BLaER1 (cell line): ENCODE results near the gene FGGY.
"Not testable (repeated sequence)": the region's sequence is repeated elsewhere in the genome, so short reads cannot be mapped to it uniquely, and the experiment has no call there.

Experiments
- H3K27ac ChIP-seq: shearing (Covaris generic); formaldehyde crosslinking; 2 replicates; pipeline ENCODE4 v1.8.1; 2022
- H3K27me3 ChIP-seq: shearing (Covaris generic); formaldehyde crosslinking; 2 replicates; pipeline ENCODE4 v1.8.1; 2022
- H3K36me3 ChIP-seq: shearing (Covaris generic); formaldehyde crosslinking; 2 replicates; pipeline ENCODE4 v1.8.1; 2022
- H3K4me1 ChIP-seq: shearing (Covaris generic); formaldehyde crosslinking; 2 replicates; pipeline ENCODE4 v1.8.1; 2022
- H3K4me2 ChIP-seq: shearing (Covaris generic); formaldehyde crosslinking; 2 replicates; pipeline ENCODE4 v1.8.1; 2022
- H3K4me3 ChIP-seq: shearing (Covaris generic); formaldehyde crosslinking; 2 replicates; pipeline ENCODE4 v1.8.1; 2022
- H3K9ac ChIP-seq: shearing (Covaris generic); formaldehyde crosslinking; 2 replicates; pipeline ENCODE4 v1.8.1; 2022
- H3K9me3 ChIP-seq: shearing (Covaris generic); formaldehyde crosslinking; 2 replicates; pipeline ENCODE4 v1.8.1; 2022
- H4K20me1 ChIP-seq: shearing (Covaris generic); formaldehyde crosslinking; 2 replicates; pipeline ENCODE4 v1.8.1; 2022
- Cebpa-rat ChIP-seq: shearing (Covaris generic); IDR thresholded peaks from 2 replicates; pipeline ENCODE4 v1.8.1; 2022

Gene FGGY

DNA sequence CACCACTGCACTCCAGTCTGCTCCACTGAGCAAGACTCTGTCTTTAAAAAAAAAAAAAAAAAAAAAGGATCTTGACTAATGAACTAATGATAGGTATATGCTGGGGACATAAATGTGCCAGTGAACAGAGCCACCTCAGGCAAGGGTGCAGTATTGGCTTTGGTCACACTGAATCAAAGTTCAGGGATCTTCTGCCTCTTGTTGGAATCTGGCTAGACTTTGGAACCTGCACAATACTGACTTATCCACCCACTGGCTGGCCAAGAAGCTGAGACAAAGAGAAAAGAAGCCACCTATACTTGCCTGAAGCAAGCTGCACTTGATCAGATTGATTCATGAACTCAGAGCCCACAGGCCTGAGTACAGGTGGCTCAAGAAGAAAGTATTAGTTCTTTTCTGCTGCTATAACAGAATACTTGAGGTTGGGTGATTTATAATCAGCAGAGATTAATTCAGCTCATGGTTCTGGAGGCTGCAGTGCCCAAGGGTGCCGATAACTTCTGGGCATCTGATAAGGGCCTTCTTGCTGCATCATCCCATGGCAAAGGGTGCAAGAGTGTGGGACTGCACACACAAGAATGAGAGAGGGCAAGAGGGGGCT is 172.0 kb downstream of the FGGY start:
- TF ChIP-seq Cebpa-rat = no peak
- no peak overlapping the region for H3K4me3 ChIP-seq

DNA sequence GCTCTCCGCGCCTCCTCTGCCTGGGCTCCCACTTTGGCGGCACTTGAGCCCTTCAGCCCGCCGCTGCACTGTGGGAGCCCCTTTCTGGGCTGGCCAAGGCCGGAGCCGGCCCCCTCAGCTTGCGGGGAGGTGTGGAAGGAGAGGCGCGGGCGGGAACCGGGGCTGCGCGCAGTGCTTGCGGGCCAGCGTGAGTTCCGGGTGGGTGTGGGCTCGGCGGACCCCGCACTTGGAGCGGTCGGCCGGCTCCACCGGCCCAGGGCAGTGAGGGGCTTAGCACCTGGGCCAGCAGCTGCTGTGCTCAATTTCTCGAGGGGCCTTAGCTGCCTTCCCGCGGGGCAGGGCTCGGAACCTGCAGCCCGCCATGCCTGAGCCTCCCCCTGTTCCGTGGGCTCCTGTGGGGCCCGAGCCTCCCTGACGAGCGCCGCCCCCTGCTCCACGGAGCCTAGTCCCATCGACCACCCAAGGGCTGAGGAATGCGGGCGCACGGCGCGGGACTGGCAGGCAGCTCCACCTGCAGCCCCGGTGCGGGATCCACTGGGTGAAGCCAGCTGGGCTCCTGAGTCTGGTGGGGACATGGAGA is 175.2 kb downstream of the FGGY start:
- not testable (repeated sequence) for H3K27ac ChIP-seq, H3K4me2 ChIP-seq, H3K36me3 ChIP-seq, H3K27me3 ChIP-seq, H3K4me1 ChIP-seq, H3K4me3 ChIP-seq, H3K9ac ChIP-seq, H4K20me1 ChIP-seq
- H3K9me3 ChIP-seq = peaks cover 12% of the 10 kb centered on the region

More for the DNA sequence above, 172.0 kb downstream of the FGGY start:
- no peak overlapping the region for H3K4me2 ChIP-seq
- H3K36me3 ChIP-seq = 0 out of 2 replicates have a peak, but pooled peaks cover 6% of the 10 kb centered on the region
- H4K20me1 ChIP-seq = no peaks in the 10 kb centered on the region
- no peaks in the 10 kb centered on the region for H3K27me3 ChIP-seq
- H3K9me3 ChIP-seq = peaks cover 12% of the 10 kb centered on the region
- no peaks in the 10 kb centered on the region for H3K4me1 ChIP-seq
- H3K9ac ChIP-seq = no peak overlapping the region
- no peak overlapping the region for H3K27ac ChIP-seq

DNA sequence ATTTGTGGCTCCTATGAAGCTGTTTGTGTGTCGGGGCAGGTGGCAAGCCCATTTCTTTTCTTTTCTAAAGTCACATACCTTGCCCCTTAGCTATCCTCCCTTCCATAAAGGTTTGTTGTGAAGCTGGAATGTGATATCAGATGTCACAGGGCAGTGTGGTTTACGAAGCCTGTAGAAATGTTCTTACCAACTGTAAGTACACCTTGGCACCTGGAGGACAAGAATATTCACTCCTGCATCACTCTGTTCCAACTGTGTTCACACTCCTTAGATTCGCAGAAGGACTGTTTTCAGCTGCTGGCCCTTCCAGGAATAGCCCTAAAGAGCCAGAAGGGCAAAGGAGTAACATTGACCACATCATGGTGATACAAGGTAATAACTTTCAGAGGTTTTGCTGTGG is 176.9 kb downstream of the FGGY start:
- peaks cover 12% of the 10 kb centered on the region for H3K9me3 ChIP-seq

DNA sequence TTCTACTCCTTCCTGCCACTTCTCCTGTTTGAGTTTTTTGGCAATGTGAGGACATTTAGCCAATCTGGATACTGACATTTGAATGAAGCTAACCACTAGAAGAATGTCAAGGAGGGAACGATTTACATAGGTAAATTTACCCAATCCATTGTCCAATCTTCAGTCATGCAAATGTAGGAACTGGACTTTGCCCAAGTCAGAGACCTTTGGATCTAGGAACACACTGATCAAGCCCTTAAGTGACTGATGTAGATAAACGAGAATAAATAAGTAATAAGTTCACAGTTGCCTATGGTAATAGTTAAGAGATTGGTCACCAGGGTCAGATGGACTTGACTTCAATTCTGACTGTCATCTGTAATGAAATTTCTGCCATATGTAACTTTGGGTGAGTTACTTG is 177.6 kb downstream of the FGGY start:
- Histone ChIP-seq H3K36me3 (0 out of 2 replicates have a peak, but pooled peaks cover 6% of the 10 kb centered on the region), H3K9ac (no peak overlapping the region), H3K27me3 (no peaks in the 10 kb centered on the region), H3K4me3 (no peak overlapping the region), H3K9me3 (peaks cover 12% of the 10 kb centered on the region), H4K20me1 (no peaks in the 10 kb centered on the region), H3K4me1 (no peaks in the 10 kb centered on the region), H3K27ac (no peak overlapping the region), H3K4me2 (no peak overlapping the region)
- no peak for TF ChIP-seq Cebpa-rat

More for the DNA sequence above, 176.9 kb downstream of the FGGY start:
- Histone ChIP-seq H3K27ac (no peak overlapping the region), H4K20me1 (no peaks in the 10 kb centered on the region), H3K9ac (no peak overlapping the region), H3K36me3 (0 out of 2 replicates have a peak, but pooled peaks cover 6% of the 10 kb centered on the region), H3K4me2 (no peak overlapping the region), H3K4me1 (no peaks in the 10 kb centered on the region), H3K27me3 (no peaks in the 10 kb centered on the region), H3K4me3 (no peak overlapping the region)
- TF ChIP-seq Cebpa-rat = no peak

DNA sequence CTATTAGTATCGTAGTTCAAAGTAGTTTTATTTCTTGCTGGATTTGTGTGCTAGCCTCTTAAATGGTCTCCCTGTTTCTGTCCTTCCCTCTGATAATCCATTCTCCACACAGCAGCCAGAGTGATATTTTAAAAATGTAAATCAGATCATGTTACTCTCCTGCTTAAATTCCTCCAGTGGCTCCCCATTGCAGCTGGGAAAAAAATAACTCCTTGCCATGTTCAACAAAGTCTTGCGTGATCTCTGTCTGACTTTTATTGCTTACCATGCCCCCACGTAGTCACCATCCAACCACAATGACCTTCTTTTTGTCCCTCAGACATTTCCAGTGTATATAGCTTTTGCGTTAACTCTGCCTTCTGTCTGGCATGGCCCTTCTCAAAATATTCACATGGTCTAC is 178.8 kb downstream of the FGGY start:
- Histone ChIP-seq H3K4me1 (no peaks in the 10 kb centered on the region), H3K9ac (no peak overlapping the region), H3K9me3 (peaks cover 12% of the 10 kb centered on the region), H3K4me3 (no peak overlapping the region), H3K27me3 (no peaks in the 10 kb centered on the region), H4K20me1 (no peaks in the 10 kb centered on the region), H3K4me2 (no peak overlapping the region), H3K27ac (no peak overlapping the region), H3K36me3 (0 out of 2 replicates have a peak, but pooled peaks cover 6% of the 10 kb centered on the region)
- TF ChIP-seq Cebpa-rat = no peak

DNA sequence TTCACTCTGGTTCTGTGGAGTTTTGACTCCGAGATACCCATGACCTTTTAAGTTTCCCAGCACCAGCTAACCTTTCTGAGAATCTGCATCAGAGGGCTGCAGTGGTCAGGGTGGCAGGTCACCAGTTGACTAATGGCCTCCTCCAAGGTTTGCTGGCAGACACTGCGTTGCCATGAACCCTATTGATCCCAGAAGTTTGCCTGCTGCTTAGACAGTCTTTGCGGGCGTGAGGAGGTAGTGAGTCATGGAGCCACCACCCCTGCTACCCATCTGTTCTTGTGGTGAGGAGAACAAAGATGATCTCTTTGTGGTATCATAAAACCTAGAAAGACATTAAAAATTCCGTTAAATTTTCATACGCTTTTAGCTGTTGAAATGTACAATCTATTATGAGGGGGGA is 180.4 kb downstream of the FGGY start:
- Histone ChIP-seq H3K27me3 (no peaks in the 10 kb centered on the region), H3K36me3 (no peaks in the 10 kb centered on the region), H3K9ac (no peak overlapping the region), H4K20me1 (no peaks in the 10 kb centered on the region), H3K9me3 (peaks cover 2% of the 10 kb centered on the region; the same call in 1 of the 2 replicates), H3K4me2 (no peak overlapping the region), H3K27ac (no peak overlapping the region), H3K4me3 (no peak overlapping the region), H3K4me1 (peaks cover 10% of the 10 kb centered on the region)
- TF ChIP-seq Cebpa-rat = no peak

DNA sequence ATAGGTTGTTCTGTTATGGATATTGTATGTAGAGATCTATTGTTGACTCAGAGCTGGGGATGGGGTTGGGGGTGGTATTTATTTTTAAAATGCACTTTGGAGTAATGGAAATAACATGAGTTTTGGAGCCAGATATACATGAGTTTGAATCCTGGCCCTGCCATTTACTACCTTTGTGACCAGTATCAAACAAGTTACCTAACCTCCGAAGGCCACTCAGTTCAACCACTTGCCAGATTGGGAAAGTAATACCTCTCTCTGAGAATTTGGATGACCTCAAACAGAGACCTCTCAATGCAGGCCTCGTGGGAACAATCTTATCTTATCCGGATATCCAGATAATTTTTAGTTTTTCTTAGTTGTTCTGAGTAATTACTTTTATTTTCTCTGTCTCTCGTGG is 181.0 kb downstream of the FGGY start:
- Histone ChIP-seq H3K9ac (no peak overlapping the region), H3K4me1 (peaks cover 13% of the 10 kb centered on the region), H3K4me3 (no peak overlapping the region), H4K20me1 (no peaks in the 10 kb centered on the region), H3K9me3 (no peaks in the 10 kb centered on the region), H3K27ac (no peak overlapping the region), H3K36me3 (no peaks in the 10 kb centered on the region), H3K4me2 (no peak overlapping the region), H3K27me3 (no peaks in the 10 kb centered on the region)
- no peak for TF ChIP-seq Cebpa-rat

DNA sequence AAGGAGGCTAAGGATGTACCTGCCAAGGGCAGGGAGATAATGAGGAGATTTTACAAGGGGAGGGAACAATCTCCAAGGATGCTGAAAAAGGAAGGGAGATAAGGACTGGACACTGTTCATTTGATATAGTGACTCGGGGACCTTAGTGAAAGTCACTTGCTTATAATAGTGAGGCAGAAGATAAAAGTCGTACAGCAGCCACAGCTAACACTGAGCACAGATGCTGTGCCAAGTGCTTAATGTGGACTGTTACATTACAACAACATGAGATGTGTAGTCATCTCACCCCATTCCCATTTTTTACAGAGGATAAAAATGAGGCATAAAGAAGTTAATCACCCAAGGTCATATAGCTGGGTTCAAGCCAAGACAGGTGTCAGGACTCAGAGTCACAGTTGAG is 181.9 kb downstream of the FGGY start:
- Histone ChIP-seq H4K20me1 (no peaks in the 10 kb centered on the region), H3K9me3 (no peaks in the 10 kb centered on the region), H3K9ac (no peak overlapping the region), H3K36me3 (no peaks in the 10 kb centered on the region), H3K4me3 (no peak overlapping the region), H3K4me2 (no peak overlapping the region), H3K4me1 (peaks cover 23% of the 10 kb centered on the region), H3K27me3 (no peaks in the 10 kb centered on the region), H3K27ac (no peak overlapping the region)
- TF ChIP-seq Cebpa-rat = no peak

DNA sequence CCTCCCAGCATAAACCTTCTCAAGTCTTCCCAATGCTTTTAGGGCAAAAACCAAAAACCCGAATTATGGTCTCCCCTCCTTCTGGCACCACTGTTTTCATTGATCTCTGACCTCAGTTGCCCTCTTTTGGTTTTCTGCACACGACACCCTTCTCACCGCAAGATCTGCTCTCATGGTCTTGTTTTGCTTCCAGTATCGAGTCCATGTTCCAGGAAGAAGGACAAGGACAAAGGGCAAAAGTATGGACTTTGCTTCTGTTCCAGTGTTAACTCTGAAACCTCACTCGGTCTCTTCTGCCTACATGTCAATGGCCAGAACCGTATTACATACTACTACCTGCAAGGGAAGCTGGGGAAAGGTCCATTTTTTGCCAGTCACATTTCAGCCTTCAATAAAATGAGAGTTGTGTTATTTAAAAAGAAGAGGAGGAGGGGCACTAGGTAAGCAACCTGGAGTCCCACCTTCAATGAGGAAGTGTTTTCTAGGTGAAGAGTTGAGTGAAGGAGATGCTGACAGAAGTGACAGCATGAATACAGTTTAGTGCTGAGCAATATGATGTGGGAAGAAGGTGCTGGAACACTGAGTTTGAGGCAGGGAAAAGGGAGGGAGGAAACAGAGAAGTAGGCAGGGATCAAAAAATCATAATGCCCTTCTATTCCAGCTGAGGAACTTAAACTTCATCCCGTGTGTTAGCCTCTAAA is 183.4 kb downstream of the FGGY start:
- no peaks in the 10 kb centered on the region for H4K20me1 ChIP-seq
- no peak overlapping the region for H3K27ac ChIP-seq
- no peak for TF ChIP-seq Cebpa-rat
- H3K4me1 ChIP-seq = peaks cover 28% of the 10 kb centered on the region
- no peak overlapping the region for H3K4me3 ChIP-seq
- H3K9ac ChIP-seq = no peak overlapping the region
- H3K9me3 ChIP-seq = no peaks in the 10 kb centered on the region
- H3K27me3 ChIP-seq = no peaks in the 10 kb centered on the region
- H3K36me3 ChIP-seq = no peaks in the 10 kb centered on the region
- H3K4me2 ChIP-seq = no peak overlapping the region

DNA sequence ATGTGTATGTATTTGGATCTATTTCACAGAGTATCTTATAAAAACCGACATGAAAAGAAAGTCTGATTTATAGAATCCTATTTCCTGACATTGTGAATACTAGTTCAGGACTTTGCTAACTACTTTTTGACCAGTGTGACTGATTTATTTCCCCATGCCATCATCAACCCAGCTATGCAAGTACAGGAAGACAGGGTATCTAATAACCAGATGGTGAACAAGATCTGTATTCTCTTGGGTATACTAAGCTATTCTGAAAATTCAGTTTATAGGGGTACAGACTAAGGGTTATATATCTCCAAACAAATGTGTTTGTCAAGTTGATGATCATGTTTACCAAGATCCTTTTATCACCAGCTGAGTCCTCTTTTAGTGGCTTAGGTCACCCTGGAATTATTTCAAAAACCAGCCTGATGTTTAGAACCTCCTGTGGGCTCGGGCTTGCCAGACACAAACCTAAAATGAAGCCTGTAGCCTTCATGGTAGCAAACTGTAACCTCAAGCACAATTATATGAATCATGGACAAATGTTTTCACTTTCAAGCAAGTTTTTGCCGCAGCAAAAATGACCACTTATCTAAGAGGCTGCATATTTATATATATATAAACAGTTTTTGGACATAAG is 185.1 kb downstream of the FGGY start:
- peaks cover 28% of the 10 kb centered on the region for H3K4me1 ChIP-seq
- H3K9me3 ChIP-seq = no peaks in the 10 kb centered on the region
- H3K4me3 ChIP-seq = no peak overlapping the region
- H3K36me3 ChIP-seq = no peaks in the 10 kb centered on the region
- no peaks in the 10 kb centered on the region for H4K20me1 ChIP-seq
- TF ChIP-seq Cebpa-rat = no peak
- H3K4me2 ChIP-seq = no peak overlapping the region
- H3K27me3 ChIP-seq = no peaks in the 10 kb centered on the region
- H3K9ac ChIP-seq = no peak overlapping the region
- no peak overlapping the region for H3K27ac ChIP-seq
